Activated CD4-positive, alpha-beta memory T cell treated with anti-CD3 and anti-CD28 coated beads for 36 hours (primary cell): ENCODE results near the gene SGTB. TPM values are rescaled to one million over a fixed set of nuclear protein-coding genes. Genes with fewer than 3 reads are reported as not detected.
A peak's percentile ranks its signal among the peaks of the same experiment; 100 is the strongest.
"Not testable (repeated sequence)": the region's sequence is repeated elsewhere in the genome, so short reads cannot be mapped to it uniquely, and the experiment has no call there.

Experiments
- CTCF ChIA-PET: fragments of 350-600 bp; sonication (Branson Sonifier 250); formaldehyde crosslinking; loops from one replicate; lab custom pipeline; 2021; ENCODE audit warnings: antibody characterized with exemption, inconsistent platforms; lab: Charles Lee
- POLR2A ChIA-PET: fragments of 350-600 bp; sonication (Branson Sonifier 250); formaldehyde crosslinking; loops from one replicate; lab custom pipeline; 2021; ENCODE audit warnings: antibody characterized with exemption; lab: Charles Lee
- DNase-seq: peaks from one replicate; pipeline ENCODE4 v3.0.0-alpha.2; 2020
- H3K27ac Mint-ChIP-seq: one replicate; pipeline ENCODE4 v1.8.0; 2021; ENCODE audit warnings: mixed read lengths
- H3K27me3 Mint-ChIP-seq: one replicate; pipeline ENCODE4 v1.8.0; 2021; ENCODE audit warnings: mixed read lengths
- H3K36me3 Mint-ChIP-seq: one replicate; pipeline ENCODE4 v1.8.0; 2021; ENCODE audit warnings: mixed read lengths
- H3K4me1 Mint-ChIP-seq: one replicate; pipeline ENCODE4 v1.8.0; 2021; ENCODE audit warnings: low read depth, mixed read lengths
- H3K4me3 Mint-ChIP-seq: one replicate; pipeline ENCODE4 v1.8.0; 2021; ENCODE audit warnings: mild to moderate bottlenecking, mixed read lengths
- H3K9me3 Mint-ChIP-seq: one replicate; pipeline ENCODE4 v1.8.0; 2021; ENCODE audit warnings: mixed read lengths
- intact Hi-C: fragments of 100-400 bp; cut with micrococcal nuclease; formaldehyde crosslinking; loops from one replicate; pipeline ENCODE4 v1.15.1; 2023
- total RNA-seq, 2 experiments: library from RNA; stranded (reverse); gene quantifications; one replicate each; pipeline ENCODE4 v1.2.3, GENCODE V29; 2021

SGTB gene
- total RNA-seq, 2 experiments from 2014 or later, result 16.5 to 16.7 TPM

GRCh38 chr5:65646938-65647337 lies 75.0 kb downstream of the SGTB start:
- Mint-ChIP-seq H3K27me3 (no peaks in the 10 kb centered on the region), H3K4me1 (no peaks in the 10 kb centered on the region), H3K4me3 (no peak overlapping the region), H3K36me3 (peaks cover 10% of the 10 kb centered on the region), H3K9me3 (no peaks in the 10 kb centered on the region), H3K27ac (no peak overlapping the region)
- DNase-seq, result no peak
- CTCF ChIA-PET, result no interaction called here
- intact Hi-C loops, result no loop called here
- POLR2A ChIA-PET, result no interaction called here

GRCh38 chr5:65640240-65640639 lies 81.7 kb downstream of the SGTB start:
- Mint-ChIP-seq H3K27ac (no peak overlapping the region), H3K9me3 (no peaks in the 10 kb centered on the region), H3K4me1 (no peaks in the 10 kb centered on the region), H3K27me3 (no peaks in the 10 kb centered on the region), H3K36me3 (peaks cover 20% of the 10 kb centered on the region), H3K4me3 (no peak overlapping the region)
- intact Hi-C loops, result no loop called here
- ChIA-PET POLR2A (no interaction called here), CTCF (no interaction called here)
- DNase-seq, result no peak

GRCh38 chr5:65630981-65631380 lies 90.9 kb downstream of the SGTB start:
- Mint-ChIP-seq H3K36me3 (peaks cover 6% of the 10 kb centered on the region), H3K27me3 (no peaks in the 10 kb centered on the region), H3K27ac (no peak overlapping the region), H3K4me3 (no peak overlapping the region), H3K4me1 (peaks cover 21% of the 10 kb centered on the region), H3K9me3 (no peaks in the 10 kb centered on the region)
- ChIA-PET CTCF (interaction anchor here (0.5 kb wide), 1 partner anchor 411 kb away, joined by 3 read pairs; no protein-coding TSS in a partner anchor), POLR2A (no interaction called here)
- no peak for DNase-seq
- intact Hi-C loops, result no loop called here

- ChIA-PET CTCF (no interaction called here), POLR2A (interaction anchor here (0.7 to 3.4 kb wide), 2 partner anchors 36 to 62 kb away, joined by 3 to 19 read pairs; partner anchors contain the start of genes CENPK and PPWD1)
- H3K9me3 Mint-ChIP-seq, result no peaks in the 10 kb centered on the region
- peaks cover 40% of the 10 kb centered on the region for H3K4me1 Mint-ChIP-seq
- intact Hi-C loops, result loop anchor here (1.0 to 10.0 kb wide), 3 partner anchors 301 to 519 kb away; partner anchors contain the start of genes ERBIN and SREK1
- H3K36me3 Mint-ChIP-seq, result peaks cover 6% of the 10 kb centered on the region
- H3K27me3 Mint-ChIP-seq, result no peaks in the 10 kb centered on the region
- peak overlapping the region; percentile 96 for H3K4me3 Mint-ChIP-seq
- H3K27ac Mint-ChIP-seq, result peak overlapping the region; percentile 96
- no peak for DNase-seq
Observed at GRCh38 chr5:65625743-65626142, 96.2 kb downstream of the SGTB start.

GRCh38 chr5:65624571-65625555 lies 97.0 kb downstream of the SGTB start, which contains the start of the genes SHLD3 and TRAPPC13:
Gene SHLD3, plus strand, starts transcription at chr5:65625027. Its CDS starts 4,561 bp downstream, at chr5:65629588.
Gene TRAPPC13, plus strand, starts transcription at chr5:65625027. Its CDS starts 34 bp downstream, at chr5:65625061.
- Mint-ChIP-seq H3K36me3 (peaks cover 5% of the 10 kb centered on the region), H3K9me3 (no peaks in the 10 kb centered on the region), H3K27me3 (no peaks in the 10 kb centered on the region), H3K4me1 (peaks cover 39% of the 10 kb centered on the region), H3K4me3 (peak within 1 kb of the TSS; percentile 96), H3K27ac (peak within 1 kb of the TSS; percentile 96)
- DNase-seq, result peak; percentile 89
- ChIA-PET POLR2A (interaction anchor here (0.8 to 3.4 kb wide), 3 partner anchors 62 to 302 kb away, joined by 3 to 19 read pairs (median 4); partner anchors contain the start of genes CENPK, ERBIN, NLN and PPWD1), CTCF (no interaction called here)
- intact Hi-C loops, result loop anchor here (1.0 to 10.0 kb wide), 7 partner anchors 62 to 857 kb away; partner anchors contain the start of genes CENPK, CWC27, ERBIN and PPWD1

GRCh38 chr5:65624025-65624570 lies 97.8 kb downstream of the SGTB start, which contains the start of gene TRIM23:
Gene TRIM23, minus strand, starts transcription at chr5:65624333. Its CDS starts 59 bp downstream, at chr5:65624274.
- no peaks in the 10 kb centered on the region for H3K9me3 Mint-ChIP-seq
- intact Hi-C loops, result loop anchor here (1.0 to 10.0 kb wide), 6 partner anchors 61 to 856 kb away; partner anchors contain the start of genes CENPK, CWC27, ERBIN and PPWD1

GRCh38 chr5:65623482-65623881 lies 98.4 kb downstream of the SGTB start:
- Mint-ChIP-seq H3K9me3 (no peaks in the 10 kb centered on the region), H3K27ac (peak overlapping the region; percentile 96), H3K36me3 (no peaks in the 10 kb centered on the region), H3K27me3 (no peaks in the 10 kb centered on the region), H3K4me3 (peak overlapping the region; percentile 96), H3K4me1 (peaks cover 39% of the 10 kb centered on the region)
- ChIA-PET POLR2A (interaction anchor here (0.7 to 3.4 kb wide), 4 partner anchors 27 to 303 kb away, joined by 3 to 19 read pairs (median 4); partner anchors contain the start of genes CENPK, ERBIN, NLN and PPWD1), CTCF (no interaction called here)
- no peak for DNase-seq
- intact Hi-C loops, result loop anchor here (10.0 kb wide), 1 partner anchor 391 kb away; no protein-coding TSS in a partner anchor

More at GRCh38 chr5:65624025-65624570, 97.8 kb downstream of the SGTB start, which contains the start of gene TRIM23:
- Mint-ChIP-seq H3K4me3 (peak within 1 kb of the TSS; percentile 96), H3K27ac (peak within 1 kb of the TSS; percentile 96), H3K36me3 (no peaks in the 10 kb centered on the region), H3K4me1 (peaks cover 39% of the 10 kb centered on the region), H3K27me3 (no peaks in the 10 kb centered on the region)
- ChIA-PET POLR2A (interaction anchor here (0.7 to 3.4 kb wide), 4 partner anchors 28 to 302 kb away, joined by 3 to 19 read pairs (median 4); partner anchors contain the start of genes CENPK, ERBIN, NLN and PPWD1), CTCF (no interaction called here)
- peak; percentile 95 for DNase-seq

GRCh38 chr5:65621961-65622360 lies 99.9 kb downstream of the SGTB start:
- H3K4me3 Mint-ChIP-seq, result not testable (repeated sequence)

GRCh38 chr5:65620021-65620420 lies 101.9 kb downstream of the SGTB start:
- ChIA-PET POLR2A (no interaction called here), CTCF (no interaction called here)
- H3K4me1 Mint-ChIP-seq, result peaks cover 23% of the 10 kb centered on the region
- H3K4me3 Mint-ChIP-seq, result no peak overlapping the region
- no peak overlapping the region for H3K27ac Mint-ChIP-seq
- no peaks in the 10 kb centered on the region for H3K27me3 Mint-ChIP-seq
- H3K9me3 Mint-ChIP-seq, result no peaks in the 10 kb centered on the region
- peaks cover 2% of the 10 kb centered on the region for H3K36me3 Mint-ChIP-seq
- DNase-seq, result no peak
- intact Hi-C loops, result loop anchor here (10.0 kb wide), 1 partner anchor 395 kb away; no protein-coding TSS in a partner anchor

More at GRCh38 chr5:65621961-65622360, 99.9 kb downstream of the SGTB start:
- H3K27ac Mint-ChIP-seq, H3K27me3 Mint-ChIP-seq, CTCF ChIA-PET, DNase-seq, POLR2A ChIA-PET, H3K9me3 Mint-ChIP-seq, H3K36me3 Mint-ChIP-seq: not testable (repeated sequence)
- intact Hi-C loops, result loop anchor here (10.0 kb wide), 1 partner anchor 393 kb away; no protein-coding TSS in a partner anchor
- peaks cover 31% of the 10 kb centered on the region for H3K4me1 Mint-ChIP-seq
